ENCODE measurements around the gene ZNF32.

GRCh38 chr10:43696909-43697483, 48.3 kb upstream of the ZNF32 start:
- TF ChIP-seq CBFB (CRISPR knock-in tag; IDR thresholded peaks at IDR 0.05; ENCODE audit: low read depth) = no peak
- TF ChIP-seq RELA (CRISPR knock-in tag; IDR thresholded peaks at IDR 0.05; ENCODE audit: borderline replicate concordance) = no peak
- no peak for TF ChIP-seq CTCF (IDR thresholded peaks at IDR 0.05)
- TF ChIP-seq NFYB (CRISPR knock-in tag; conservative IDR thresholded peaks at IDR 0.05; ENCODE audit: low read depth) = no peak
- TF ChIP-seq SMAD4 (CRISPR knock-in tag; IDR thresholded peaks at IDR 0.05) = no peak
- TF ChIP-seq ZNF263 (CRISPR knock-in tag; IDR thresholded peaks at IDR 0.05; ENCODE audit: low read depth) = no peak

Data from WTC11 (cell line).